AG04449 (cell line): ENCODE results near the gene WDFY4.

ENCODE experiments used
- CTCF ChIA-PET: fragments of 350-600 bp; formaldehyde crosslinking; extraction: SDS; loops from one replicate; lab custom pipeline; 2021; ENCODE audit warnings: antibody characterized with exemption; lab: Yijun Ruan, JAX
- POLR2A ChIA-PET: fragments of 400-600, 350-600 bp; formaldehyde crosslinking; extraction: SDS; loops from one replicate; lab custom pipeline; 2020; ENCODE audit warnings: antibody characterized with exemption, inconsistent platforms; lab: Yijun Ruan, JAX
- DNase-seq: peaks from one replicate; pipeline ENCODE4 v3.0.0-alpha.2; 2010; ENCODE audit warnings: low read depth, low spot score
- H3K4me3 ChIP-seq: 2 replicates; pipeline ENCODE4 v1.5.1; 2011; ENCODE audit warnings: low read depth, mild to moderate bottlenecking, control low read depth, low read length
- TF ChIP-seq, protein P1 (sequence below): IDR thresholded peaks from one replicate; pipeline ENCODE4 v1.5.1; 2011; ENCODE audit warnings: mild to moderate bottlenecking, moderate library complexity, low read length, control low read depth, inconsistent platforms; ENCODE audit not compliant: insufficient read depth; ENCODE audit errors: missing control alignments

The WDFY4 gene

GRCh38 chr10:48820699-48821098 lies 136.0 kb downstream of the WDFY4 start:
- no peak overlapping the region for H3K4me3 ChIP-seq
- POLR2A ChIA-PET = no interaction called here
- TF ChIP-seq, protein P1, sequence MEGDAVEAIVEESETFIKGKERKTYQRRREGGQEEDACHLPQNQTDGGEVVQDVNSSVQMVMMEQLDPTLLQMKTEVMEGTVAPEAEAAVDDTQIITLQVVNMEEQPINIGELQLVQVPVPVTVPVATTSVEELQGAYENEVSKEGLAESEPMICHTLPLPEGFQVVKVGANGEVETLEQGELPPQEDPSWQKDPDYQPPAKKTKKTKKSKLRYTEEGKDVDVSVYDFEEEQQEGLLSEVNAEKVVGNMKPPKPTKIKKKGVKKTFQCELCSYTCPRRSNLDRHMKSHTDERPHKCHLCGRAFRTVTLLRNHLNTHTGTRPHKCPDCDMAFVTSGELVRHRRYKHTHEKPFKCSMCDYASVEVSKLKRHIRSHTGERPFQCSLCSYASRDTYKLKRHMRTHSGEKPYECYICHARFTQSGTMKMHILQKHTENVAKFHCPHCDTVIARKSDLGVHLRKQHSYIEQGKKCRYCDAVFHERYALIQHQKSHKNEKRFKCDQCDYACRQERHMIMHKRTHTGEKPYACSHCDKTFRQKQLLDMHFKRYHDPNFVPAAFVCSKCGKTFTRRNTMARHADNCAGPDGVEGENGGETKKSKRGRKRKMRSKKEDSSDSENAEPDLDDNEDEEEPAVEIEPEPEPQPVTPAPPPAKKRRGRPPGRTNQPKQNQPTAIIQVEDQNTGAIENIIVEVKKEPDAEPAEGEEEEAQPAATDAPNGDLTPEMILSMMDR = no peak
- no peak for DNase-seq
- CTCF ChIA-PET = no interaction called here

GRCh38 chr10:48821111-48821510 lies 136.4 kb downstream of the WDFY4 start:
- ChIA-PET CTCF (no interaction called here), POLR2A (no interaction called here)
- TF ChIP-seq, protein P1 = no peak
- no peak for DNase-seq
- no peak overlapping the region for H3K4me3 ChIP-seq

- CTCF ChIA-PET = no interaction called here
- POLR2A ChIA-PET = no interaction called here
- DNase-seq = no peak
- TF ChIP-seq, protein P1 = no peak
- H3K4me3 ChIP-seq = no peak overlapping the region
Measured at GRCh38 chr10:48821692-48822091, 137.0 kb downstream of the WDFY4 start.

- no peak for DNase-seq
- ChIA-PET CTCF (no interaction called here), POLR2A (no interaction called here)
- no peak overlapping the region for H3K4me3 ChIP-seq
- TF ChIP-seq, protein P1 = no peak
Measured at GRCh38 chr10:48833674-48834073, 149.0 kb downstream of the WDFY4 start.

DNA sequence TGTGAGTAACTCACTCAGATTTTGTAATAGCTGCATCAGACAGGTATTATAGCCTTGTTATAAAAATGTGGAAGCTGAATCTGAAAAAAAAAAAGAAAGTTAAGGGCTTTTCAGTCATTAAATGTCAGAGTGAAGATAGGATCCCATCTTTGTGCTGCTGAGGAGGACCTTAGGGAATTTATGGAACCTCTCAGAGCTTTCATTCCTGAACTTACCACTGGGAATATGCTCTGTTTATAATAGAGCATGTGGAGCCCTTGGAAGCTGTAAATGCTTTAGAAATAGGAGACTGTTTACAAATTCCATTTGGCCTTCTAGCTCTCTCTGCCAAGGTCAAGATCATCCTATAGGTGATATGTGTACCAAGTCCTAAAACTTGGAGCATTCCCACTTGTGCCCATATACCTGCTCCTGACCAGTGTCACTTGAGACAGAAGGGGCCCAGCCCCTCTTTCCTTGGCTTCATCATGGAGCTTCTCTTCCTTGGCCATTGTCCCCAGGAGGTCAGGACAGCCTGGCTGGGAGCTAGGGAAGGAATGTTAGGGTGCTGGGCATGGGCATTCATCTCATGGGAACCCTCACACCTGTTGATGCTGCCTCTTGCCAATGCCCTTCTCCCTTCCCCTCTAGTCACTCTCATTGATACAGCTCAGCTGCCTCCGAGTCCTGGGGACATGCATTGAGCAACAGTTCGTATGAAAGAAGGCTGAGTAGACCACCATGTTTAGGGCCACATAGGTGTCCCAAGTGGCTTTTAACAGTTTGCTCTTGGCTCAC lies 149.7 kb downstream of the WDFY4 start:
- no peak for DNase-seq

GRCh38 chr10:48835781-48836180 lies 151.1 kb downstream of the WDFY4 start:
- H3K4me3 ChIP-seq = no peak overlapping the region
- no peak for DNase-seq
- TF ChIP-seq, protein P1 = no peak
- ChIA-PET CTCF (no interaction called here), POLR2A (no interaction called here)

More for the DNA sequence above, 149.7 kb downstream of the WDFY4 start:
- no peak overlapping the region for H3K4me3 ChIP-seq
- CTCF ChIA-PET = no interaction called here
- POLR2A ChIA-PET = no interaction called here
- TF ChIP-seq, protein P1 = no peak
